Rectal smooth muscle tissue (tissue), 1 donor: ENCODE data around the gene FCAMR.

Source experiments
- H3K27ac ChIP-seq: one replicate; pipeline ENCODE4 v1.7.0; 2013; ENCODE audit warnings: low read depth, low read length, inconsistent platforms
- H3K27me3 ChIP-seq: one replicate; pipeline ENCODE4 v1.7.0; 2013; ENCODE audit warnings: low read length; ENCODE audit not compliant: control insufficient read depth, insufficient read depth
- H3K36me3 ChIP-seq: one replicate; pipeline ENCODE4 v1.7.0; 2013; ENCODE audit warnings: low read length; ENCODE audit not compliant: control insufficient read depth, insufficient read depth
- H3K4me1 ChIP-seq: one replicate; pipeline ENCODE4 v1.7.0; 2013; ENCODE audit warnings: low read length; ENCODE audit not compliant: control insufficient read depth, insufficient read depth
- H3K4me3 ChIP-seq: one replicate; pipeline ENCODE4 v1.7.0; 2013; ENCODE audit warnings: low read length
- H3K9ac ChIP-seq: one replicate; pipeline ENCODE4 v1.7.0; 2013; ENCODE audit warnings: low read length

Gene FCAMR

DNA sequence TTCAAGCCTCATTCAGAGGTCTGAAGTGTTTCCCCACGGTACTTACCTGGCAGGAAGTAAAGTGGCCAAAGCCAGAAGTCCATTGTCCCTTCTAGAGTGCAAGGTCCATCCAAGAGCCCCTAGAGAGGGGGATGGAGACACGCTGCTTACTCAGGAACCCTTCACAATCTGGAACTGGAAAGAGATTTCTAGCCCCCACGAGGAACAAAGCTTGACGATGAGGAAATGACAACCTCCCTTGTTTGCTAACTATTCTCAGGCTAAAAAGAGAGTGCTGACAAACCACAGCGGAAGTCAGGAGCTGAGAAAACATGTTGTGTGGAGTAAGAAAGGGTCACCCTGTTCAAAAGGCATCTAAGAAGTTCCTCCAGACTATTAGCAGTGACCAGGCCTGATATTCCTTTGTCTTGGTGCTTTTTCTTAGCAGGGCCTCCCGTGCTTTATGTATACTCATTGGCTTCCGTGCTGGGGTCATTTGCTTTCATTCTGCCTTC lies 48.4 kb downstream of the FCAMR start, which contains the start of gene FCMR:
TSS of gene FCMR (minus strand) at position 170 of the 494 bp plus-strand sequence. CDS start at position 83, 87 bp downstream.
- H3K4me1 ChIP-seq: no peaks in the 10 kb centered on the region
- H3K27me3 ChIP-seq: no peaks in the 10 kb centered on the region
- H3K36me3 ChIP-seq: no peaks in the 10 kb centered on the region
- peak within 1 kb of the TSS; percentile 18 for H3K9ac ChIP-seq
- peak within 1 kb of the TSS; percentile 32 for H3K4me3 ChIP-seq
- no peak within 1 kb of the TSS for H3K27ac ChIP-seq

DNA sequence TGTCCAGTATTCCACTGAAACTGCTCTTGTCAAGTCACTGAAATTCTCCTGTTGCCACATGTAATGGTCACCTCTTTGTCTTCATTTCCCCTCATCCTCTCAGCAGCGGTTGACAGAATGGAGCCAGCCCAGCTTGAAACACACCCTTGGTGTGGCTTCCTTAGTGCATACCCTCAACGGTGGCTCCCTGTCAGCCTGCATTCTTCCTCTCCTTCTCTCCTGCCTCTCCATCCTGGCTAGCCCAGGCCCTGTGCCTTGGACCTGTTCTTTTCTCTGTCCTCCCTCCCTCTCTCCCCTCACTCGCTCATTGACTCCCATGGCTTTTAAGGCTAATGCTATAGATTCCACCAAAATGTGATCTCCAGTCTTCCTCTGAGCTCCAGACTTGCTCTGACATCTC lies 52.2 kb downstream of the FCAMR start:
- Histone ChIP-seq H3K27ac (no peak overlapping the region), H3K4me1 (no peaks in the 10 kb centered on the region), H3K4me3 (no peak overlapping the region), H3K27me3 (no peaks in the 10 kb centered on the region), H3K9ac (no peak overlapping the region), H3K36me3 (no peaks in the 10 kb centered on the region)

DNA sequence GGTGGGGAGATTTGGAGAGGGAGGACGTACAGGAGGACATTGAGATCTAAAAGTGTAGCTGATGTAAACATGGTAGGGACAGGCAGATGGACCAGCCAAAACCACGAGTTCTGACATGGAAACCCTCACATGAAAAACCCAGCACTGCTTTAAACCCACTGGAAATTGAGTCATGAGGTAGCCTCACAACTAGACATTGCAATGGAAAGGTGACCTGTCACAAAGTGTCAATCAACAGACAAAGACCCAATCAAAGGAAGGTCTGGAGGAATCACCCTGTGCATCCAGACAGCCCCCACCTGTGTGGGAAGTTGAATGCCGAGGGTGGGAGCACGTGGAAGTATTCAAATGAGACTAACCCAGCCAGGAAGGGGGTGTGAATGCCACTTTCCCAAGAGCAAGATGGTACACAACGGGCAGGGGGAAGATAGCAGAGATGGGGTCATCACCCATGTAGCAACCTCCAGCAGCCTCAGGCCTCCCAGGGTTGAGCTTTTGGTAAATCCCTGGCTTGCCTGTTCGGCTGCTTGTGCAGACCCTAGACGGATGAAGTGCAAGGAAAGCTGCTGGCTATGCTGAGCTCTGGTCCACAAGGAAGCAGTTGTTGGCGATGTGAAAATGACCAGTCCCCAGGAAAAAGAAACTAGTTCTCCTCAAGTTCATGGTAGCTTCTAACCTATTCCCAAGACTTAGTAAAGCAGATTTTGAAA lies 54.1 kb downstream of the FCAMR start:
- Histone ChIP-seq H3K4me1 (no peaks in the 10 kb centered on the region), H3K9ac (no peak overlapping the region), H3K4me3 (no peak overlapping the region), H3K27me3 (no peaks in the 10 kb centered on the region), H3K36me3 (no peaks in the 10 kb centered on the region), H3K27ac (no peak overlapping the region)

DNA sequence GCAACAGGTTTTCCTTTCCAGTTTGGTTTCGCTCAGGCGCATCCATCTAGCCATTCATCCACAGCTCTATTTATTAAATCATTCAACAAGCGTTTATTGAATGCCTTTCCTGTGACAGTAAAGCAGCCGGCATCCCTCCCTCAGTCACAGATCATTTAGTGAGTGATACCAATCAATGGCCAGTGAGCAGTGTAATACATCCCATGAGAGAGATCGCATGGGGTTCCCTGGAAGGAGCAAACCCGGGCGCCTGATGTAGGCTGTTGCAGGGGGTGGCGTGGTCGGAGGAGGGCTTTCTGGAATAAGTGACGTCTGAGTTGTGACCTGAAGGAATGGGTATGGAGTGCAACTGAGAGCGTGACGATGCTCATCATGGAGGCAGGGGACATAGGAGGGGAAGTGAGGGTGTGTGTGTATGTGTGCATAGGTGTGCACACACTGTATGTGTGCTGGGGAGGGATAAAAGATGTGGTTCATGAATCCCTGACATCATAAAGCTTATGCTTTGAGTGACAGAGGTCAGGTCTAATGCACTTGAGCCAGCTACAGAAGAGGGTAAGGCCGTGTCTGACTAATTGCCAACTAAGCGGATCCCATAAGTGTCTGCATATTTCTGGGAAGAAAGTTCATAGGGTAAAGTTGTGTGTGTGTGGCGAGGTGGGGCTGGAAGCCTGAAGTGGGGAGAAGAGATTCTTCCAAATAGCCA lies 55.1 kb downstream of the FCAMR start:
- Histone ChIP-seq H3K36me3 (no peaks in the 10 kb centered on the region), H3K9ac (no peak overlapping the region), H3K27ac (no peak overlapping the region), H3K4me1 (no peaks in the 10 kb centered on the region), H3K4me3 (no peak overlapping the region), H3K27me3 (peaks cover 2% of the 10 kb centered on the region)

DNA sequence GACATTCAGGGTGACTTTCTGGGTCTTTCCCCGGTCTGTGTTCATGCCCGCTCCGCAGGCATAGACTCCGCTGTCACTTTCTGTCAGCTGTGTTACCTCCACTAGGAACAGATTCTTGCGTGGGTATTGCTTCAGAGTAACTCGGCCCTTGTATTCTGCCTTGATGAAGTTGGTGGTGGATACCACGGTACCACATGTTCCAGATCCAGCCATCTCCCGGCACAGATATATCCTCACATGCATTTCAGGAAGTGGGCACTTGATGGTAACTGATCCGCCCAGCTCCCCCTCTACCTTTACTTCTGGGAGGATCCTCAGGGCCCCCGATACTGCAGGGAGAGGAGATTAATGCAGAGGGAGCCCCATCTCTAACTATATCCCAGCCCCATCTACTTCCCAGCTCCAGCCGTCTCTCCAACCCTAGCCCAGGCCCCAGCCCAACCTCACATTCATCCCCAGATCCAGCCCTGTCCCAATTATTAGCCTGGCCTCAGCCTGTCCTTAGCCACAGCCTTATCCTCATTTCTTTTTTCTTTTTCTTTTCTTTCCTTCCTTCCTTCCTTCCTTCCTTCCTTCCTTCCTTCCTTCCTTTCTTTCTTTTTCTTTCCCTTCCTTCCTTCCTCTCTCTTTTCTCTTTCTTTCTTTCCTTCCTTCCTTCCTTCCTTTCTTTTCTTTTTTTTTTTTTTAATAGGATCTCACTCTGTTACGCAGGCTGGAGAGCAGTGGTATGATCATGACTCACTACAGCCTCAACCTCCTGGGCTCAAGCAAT lies 56.3 kb downstream of the FCAMR start:
- Histone ChIP-seq H3K4me3 (no peak overlapping the region), H3K27me3 (peaks cover 10% of the 10 kb centered on the region), H3K27ac (no peak overlapping the region), H3K9ac (no peak overlapping the region), H3K4me1 (peaks cover 4% of the 10 kb centered on the region), H3K36me3 (no peaks in the 10 kb centered on the region)

DNA sequence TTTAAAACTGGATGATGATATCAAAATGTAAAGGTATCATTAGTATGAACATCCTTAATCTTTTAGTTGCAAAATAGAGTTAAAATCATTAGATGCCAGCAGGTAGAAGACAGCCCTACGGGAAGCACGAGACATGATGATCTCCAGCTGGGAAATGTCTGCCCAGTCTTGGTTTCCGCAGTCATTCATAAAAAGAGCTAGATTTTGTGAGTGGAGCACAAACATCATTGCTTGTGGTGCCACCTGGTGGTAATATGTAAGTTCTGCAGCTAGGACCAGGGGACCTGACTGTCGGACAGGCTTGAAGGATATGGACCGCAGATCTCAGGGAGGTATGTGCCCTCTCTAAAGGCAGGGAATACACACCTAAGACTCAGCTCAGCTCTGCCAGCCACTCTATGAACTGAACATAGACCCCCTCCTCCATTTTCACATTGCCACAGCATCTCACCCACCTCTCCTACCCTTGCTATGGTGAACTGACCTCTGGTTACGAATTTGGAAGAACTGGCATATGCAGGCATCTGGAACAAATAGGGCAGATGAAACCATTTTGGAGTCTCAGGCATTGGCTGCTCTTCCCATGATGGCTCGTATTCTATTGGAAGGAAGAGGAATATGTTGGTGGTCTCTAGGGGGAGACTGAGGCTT lies 57.7 kb downstream of the FCAMR start:
- Histone ChIP-seq H3K27me3 (peaks cover 10% of the 10 kb centered on the region), H3K9ac (no peak overlapping the region), H3K4me3 (no peak overlapping the region), H3K27ac (no peak overlapping the region), H3K4me1 (peaks cover 4% of the 10 kb centered on the region), H3K36me3 (no peaks in the 10 kb centered on the region)

DNA sequence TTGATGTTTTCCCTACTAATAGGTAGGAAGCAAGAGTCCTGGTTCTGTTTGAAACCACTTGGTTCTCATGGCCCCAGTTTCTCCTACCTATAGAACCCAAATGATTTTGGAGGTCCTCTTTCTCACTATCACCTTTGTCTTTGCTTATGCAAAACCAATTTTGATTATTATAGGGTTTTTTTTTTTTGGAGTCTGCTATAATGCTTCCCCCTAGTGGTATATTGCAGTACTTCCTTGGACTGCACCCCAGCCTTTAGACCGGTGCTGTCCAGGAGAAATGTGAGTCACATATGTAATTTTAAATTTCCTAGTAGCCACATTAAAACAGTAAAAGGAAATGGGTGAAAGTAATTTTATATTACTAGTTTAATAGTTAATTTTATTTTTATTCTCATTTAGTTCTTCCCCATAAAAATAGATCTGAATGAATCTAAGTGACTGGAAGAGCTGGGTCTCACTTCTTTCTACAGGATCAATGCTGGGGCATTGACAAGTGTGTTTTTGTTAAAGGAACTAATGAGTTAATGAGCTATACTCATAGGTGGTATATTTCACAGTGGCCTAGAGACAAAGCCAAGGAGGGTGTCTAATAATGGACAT lies 59.1 kb downstream of the FCAMR start:
- H3K4me1 ChIP-seq: peaks cover 4% of the 10 kb centered on the region

DNA sequence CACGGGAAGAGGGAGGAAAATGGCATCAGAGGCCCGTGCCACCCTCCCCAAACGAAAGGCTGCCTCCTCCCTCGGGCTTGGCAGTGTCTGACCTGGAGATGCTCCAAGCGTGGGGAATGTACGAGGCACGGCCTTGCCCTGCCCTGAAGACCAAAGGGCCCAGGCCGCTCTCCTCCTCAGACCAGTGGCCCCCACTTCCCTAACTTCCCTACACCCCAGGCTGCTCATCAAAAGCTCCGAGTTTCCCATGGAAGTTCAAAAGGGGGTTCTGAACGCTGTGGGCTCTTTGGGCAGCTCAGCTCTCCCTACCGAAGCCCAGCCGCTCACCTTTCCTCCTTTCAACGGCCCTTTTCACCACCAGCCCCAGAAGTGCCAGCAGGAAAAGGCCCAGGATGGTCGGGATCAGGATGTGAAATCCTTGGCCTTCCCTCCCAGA lies 60.4 kb downstream of the FCAMR start:
- no peaks in the 10 kb centered on the region for H3K36me3 ChIP-seq
- peaks cover 4% of the 10 kb centered on the region for H3K4me1 ChIP-seq
- H3K9ac ChIP-seq: no peak overlapping the region
- peak overlapping the region; percentile 63 for H3K4me3 ChIP-seq
- H3K27ac ChIP-seq: no peak overlapping the region
- peaks cover 10% of the 10 kb centered on the region for H3K27me3 ChIP-seq

More for the DNA sequence above, 59.1 kb downstream of the FCAMR start:
- Histone ChIP-seq H3K9ac (no peak overlapping the region), H3K36me3 (no peaks in the 10 kb centered on the region), H3K4me3 (no peak overlapping the region), H3K27me3 (peaks cover 10% of the 10 kb centered on the region), H3K27ac (no peak overlapping the region)

DNA sequence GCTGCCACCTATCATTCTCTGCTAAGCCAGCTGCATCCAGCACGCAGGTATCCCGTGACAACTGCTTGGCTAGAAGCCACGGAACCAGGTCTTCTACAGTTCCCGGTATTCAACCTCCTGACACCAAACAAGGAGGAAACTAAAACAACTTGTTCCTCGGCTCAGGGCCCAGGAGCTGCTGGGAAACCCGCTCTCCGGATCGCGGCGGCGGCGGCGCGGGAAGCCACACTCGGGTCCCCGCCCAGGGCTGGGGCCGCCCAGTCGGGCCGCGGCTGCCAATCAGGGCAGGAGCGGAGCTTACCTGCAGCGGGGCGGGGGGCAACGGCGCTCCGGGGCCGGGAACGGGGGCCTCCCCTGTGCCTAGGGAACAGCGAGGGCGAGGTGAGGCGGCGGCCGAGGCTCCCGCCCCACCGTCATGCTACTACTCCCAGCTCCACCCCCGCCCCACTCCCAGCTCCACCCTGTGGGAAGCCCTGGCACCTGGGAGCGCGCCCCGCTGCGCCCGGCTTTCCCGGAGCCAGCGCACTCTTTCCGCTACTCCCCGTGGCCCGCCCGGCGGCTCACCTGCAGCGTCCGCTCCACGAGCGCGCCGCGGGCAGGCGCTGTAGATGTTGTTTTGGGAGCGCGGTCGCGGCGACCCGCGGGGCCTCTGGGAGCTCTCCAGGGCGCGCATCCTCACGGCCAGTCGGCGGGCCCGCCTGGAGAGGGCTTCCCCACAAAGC lies 60.9 kb downstream of the FCAMR start:
- H3K4me1 ChIP-seq: peaks cover 4% of the 10 kb centered on the region
- H3K27ac ChIP-seq: no peak overlapping the region
- H3K4me3 ChIP-seq: peak overlapping the region; percentile 63
- H3K27me3 ChIP-seq: peaks cover 10% of the 10 kb centered on the region
- H3K36me3 ChIP-seq: no peaks in the 10 kb centered on the region
- no peak overlapping the region for H3K9ac ChIP-seq

DNA sequence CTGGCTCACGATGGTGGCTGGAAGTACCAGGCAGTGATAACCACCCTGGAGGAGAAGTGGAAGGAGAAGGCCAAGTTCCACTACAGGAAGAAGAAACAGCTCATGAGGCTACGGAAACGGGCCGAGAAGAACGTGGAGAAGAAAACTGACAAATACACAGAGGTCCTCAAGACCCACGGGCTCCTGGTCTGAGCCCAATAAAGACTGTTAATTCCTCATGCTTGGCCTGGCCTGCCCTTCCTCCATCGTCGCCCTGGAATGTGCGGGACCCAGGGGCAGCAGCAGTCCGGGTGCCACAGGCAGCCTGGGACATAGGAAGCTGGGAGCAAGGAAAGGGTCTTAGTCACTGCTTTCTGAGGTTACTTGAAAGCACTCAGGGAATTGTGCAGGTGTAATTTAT lies 62.2 kb downstream of the FCAMR start:
- H3K27me3 ChIP-seq: peaks cover 10% of the 10 kb centered on the region
- H3K27ac ChIP-seq: no peak overlapping the region
- no peak overlapping the region for H3K4me3 ChIP-seq
- peaks cover 4% of the 10 kb centered on the region for H3K4me1 ChIP-seq
- H3K36me3 ChIP-seq: no peaks in the 10 kb centered on the region
- no peak overlapping the region for H3K9ac ChIP-seq
